ENCODE measurements around the gene FAF2. TPM values are rescaled to one million over a fixed set of nuclear protein-coding genes. Genes with fewer than 3 reads are reported as not detected.
A peak's percentile ranks its signal among the peaks of the same experiment; 100 is the strongest.
"Not testable (repeated sequence)": the region's sequence is repeated elsewhere in the genome, so short reads cannot be mapped to it uniquely, and the experiment has no call there.

FAF2 gene
- total RNA-seq, result 10 to 100 TPM; 29.9 to 38.7 TPM

GRCh38 chr5:176447978-176448608 lies at the start of gene FAF2:
FAF2 (plus strand) TSS chr5:176448385; CDS start chr5:176448408, 23 bp downstream.
- Mint-ChIP-seq H3K27ac (peak within 1 kb of the TSS; percentile 99), H3K4me1 (peaks cover 32% of the 10 kb centered on the region), H3K4me3 (peak within 1 kb of the TSS; percentile 98), H3K36me3 (peaks cover 7% of the 10 kb centered on the region), H3K9me3 (ENCODE audit: low read depth) (no peaks in the 10 kb centered on the region), H3K27me3 (peaks cover 2% of the 10 kb centered on the region)
- CTCF ChIA-PET, result interaction anchor here (0.7 to 4.7 kb wide), 23 partner anchors 8 to 212 kb away, joined by 3 to 30 read pairs (median 7); partner anchors contain the start of genes CLTB, HIGD2A, NOP16 and RNF44
- DNase-seq (peak; percentile 97), ATAC-seq (peak; percentile 95)

GRCh38 chr5:176400382-176401156 lies 47.6 kb upstream of the FAF2 start:
- H3K36me3 Mint-ChIP-seq, result peaks cover 3% of the 10 kb centered on the region

GRCh38 chr5:176401281-176402205 lies 46.6 kb upstream of the FAF2 start:
- H3K36me3 Mint-ChIP-seq, result peaks cover 3% of the 10 kb centered on the region
- no peaks in the 10 kb centered on the region for H3K4me1 Mint-ChIP-seq
- CTCF ChIA-PET, result no interaction called here
- H3K9me3 Mint-ChIP-seq (ENCODE audit: low read depth), result no peaks in the 10 kb centered on the region
- no peak overlapping the region for H3K4me3 Mint-ChIP-seq
- no peak for ATAC-seq
- no peaks in the 10 kb centered on the region for H3K27me3 Mint-ChIP-seq
- no peak overlapping the region for H3K27ac Mint-ChIP-seq
- DNase-seq, result no peak

More at GRCh38 chr5:176400382-176401156, 47.6 kb upstream of the FAF2 start:
- H3K9me3 Mint-ChIP-seq (ENCODE audit: low read depth), result no peaks in the 10 kb centered on the region
- no peaks in the 10 kb centered on the region for H3K27me3 Mint-ChIP-seq
- CTCF ChIA-PET, result no interaction called here
- no peak overlapping the region for H3K4me3 Mint-ChIP-seq
- no peaks in the 10 kb centered on the region for H3K4me1 Mint-ChIP-seq
- no peak for DNase-seq
- no peak overlapping the region for H3K27ac Mint-ChIP-seq
- no peak for ATAC-seq

- DNase-seq (no peak), ATAC-seq (no peak)
- Mint-ChIP-seq H3K9me3 (ENCODE audit: low read depth) (no peaks in the 10 kb centered on the region), H3K36me3 (peaks cover 1% of the 10 kb centered on the region), H3K4me3 (no peak overlapping the region), H3K4me1 (no peaks in the 10 kb centered on the region), H3K27ac (no peak overlapping the region), H3K27me3 (no peaks in the 10 kb centered on the region)
- CTCF ChIA-PET, result interaction anchor here (0.8 to 4.5 kb wide), 3 partner anchors 11 to 255 kb away, joined by 3 to 28 read pairs (median 3); partner anchors contain the start of genes CLTB and FAF2
Measured at GRCh38 chr5:176405656-176406435, 42.3 kb upstream of the FAF2 start.

GRCh38 chr5:176406436-176407052 lies 41.6 kb upstream of the FAF2 start:
- no peaks in the 10 kb centered on the region for H3K4me1 Mint-ChIP-seq
- no peak for ATAC-seq
- peaks cover 1% of the 10 kb centered on the region for H3K36me3 Mint-ChIP-seq
- H3K27me3 Mint-ChIP-seq, result no peaks in the 10 kb centered on the region
- no peak for DNase-seq
- H3K4me3 Mint-ChIP-seq, result no peak overlapping the region
- no peaks in the 10 kb centered on the region for H3K9me3 Mint-ChIP-seq (ENCODE audit: low read depth)
- H3K27ac Mint-ChIP-seq, result no peak overlapping the region
- CTCF ChIA-PET, result interaction anchor here (0.8 to 4.5 kb wide), 5 partner anchors 10 to 677 kb away, joined by 3 to 28 read pairs (median 3); partner anchors contain the start of genes CLTB and FAF2

- Mint-ChIP-seq H3K36me3 (peaks cover 1% of the 10 kb centered on the region), H3K27ac (no peak overlapping the region), H3K4me1 (peaks cover 3% of the 10 kb centered on the region), H3K27me3 (no peaks in the 10 kb centered on the region), H3K9me3 (ENCODE audit: low read depth) (no peaks in the 10 kb centered on the region), H3K4me3 (no peak overlapping the region)
- CTCF ChIA-PET, result interaction anchor here (0.8 to 4.5 kb wide), 5 partner anchors 9 to 678 kb away, joined by 3 to 28 read pairs (median 3); partner anchors contain the start of gene CLTB
- DNase-seq, result no peak
- ATAC-seq, result no peak
Measured at GRCh38 chr5:176407456-176408251, 40.5 kb upstream of the FAF2 start.

GRCh38 chr5:176408252-176408573 lies 40.0 kb upstream of the FAF2 start:
- H3K27ac Mint-ChIP-seq, ATAC-seq, H3K27me3 Mint-ChIP-seq: not testable (repeated sequence)

GRCh38 chr5:176408590-176408989 lies 39.6 kb upstream of the FAF2 start:
- CTCF ChIA-PET, result interaction anchor here (1.0 to 1.1 kb wide), 2 partner anchors 74 to 239 kb away, joined by 3 read pairs; partner anchors contain the start of gene TSPAN17
- H3K4me1 Mint-ChIP-seq, result peaks cover 3% of the 10 kb centered on the region
- DNase-seq, result no peak
- no peak overlapping the region for H3K4me3 Mint-ChIP-seq
- H3K27ac Mint-ChIP-seq, result no peak overlapping the region
- H3K27me3 Mint-ChIP-seq, result no peaks in the 10 kb centered on the region
- ATAC-seq, result no peak
- no peaks in the 10 kb centered on the region for H3K9me3 Mint-ChIP-seq (ENCODE audit: low read depth)
- H3K36me3 Mint-ChIP-seq, result peaks cover 1% of the 10 kb centered on the region

More at GRCh38 chr5:176408252-176408573, 40.0 kb upstream of the FAF2 start:
- not testable (repeated sequence) for H3K4me3 Mint-ChIP-seq; H3K9me3 Mint-ChIP-seq (ENCODE audit: low read depth); H3K4me1 Mint-ChIP-seq; H3K36me3 Mint-ChIP-seq; DNase-seq
- CTCF ChIA-PET, result interaction anchor here (1.1 to 4.5 kb wide), 3 partner anchors 8 to 73 kb away, joined by 3 to 28 read pairs (median 3); partner anchors contain the start of gene CLTB

- CTCF ChIA-PET, result interaction anchor here (1.0 to 1.6 kb wide), 2 partner anchors 38 to 238 kb away, joined by 3 to 4 read pairs; partner anchors contain the start of genes FAF2 and TSPAN17
- ATAC-seq (no peak), DNase-seq (no peak)
- peaks cover 1% of the 10 kb centered on the region for H3K36me3 Mint-ChIP-seq
- no peaks in the 10 kb centered on the region for H3K27me3 Mint-ChIP-seq
- no peaks in the 10 kb centered on the region for H3K9me3 Mint-ChIP-seq (ENCODE audit: low read depth)
- peaks cover 8% of the 10 kb centered on the region for H3K4me1 Mint-ChIP-seq
- no peak overlapping the region for H3K4me3 Mint-ChIP-seq
- no peak overlapping the region for H3K27ac Mint-ChIP-seq
Measured at GRCh38 chr5:176409765-176410164, 38.4 kb upstream of the FAF2 start.

GRCh38 chr5:176410486-176411180 lies 37.6 kb upstream of the FAF2 start:
- peaks cover 15% of the 10 kb centered on the region for H3K4me1 Mint-ChIP-seq
- H3K9me3 Mint-ChIP-seq (ENCODE audit: low read depth), result no peaks in the 10 kb centered on the region
- peaks cover 1% of the 10 kb centered on the region for H3K36me3 Mint-ChIP-seq
- H3K4me3 Mint-ChIP-seq, result no peak overlapping the region
- no peak for DNase-seq
- no peak overlapping the region for H3K27ac Mint-ChIP-seq
- CTCF ChIA-PET, result interaction anchor here (1.6 kb wide), 1 partner anchor 38 kb away, joined by 4 read pairs; the partner anchor contains the start of gene FAF2
- H3K27me3 Mint-ChIP-seq, result no peaks in the 10 kb centered on the region
- no peak for ATAC-seq

Data from activated CD8-positive, alpha-beta memory T cell treated with anti-CD3 and anti-CD28 coated beads, Interleukin-2, amount 10 ng/mL, durations not matched to agents 7 days and 5 days (primary cell).